Endothelial cell of umbilical vein (primary cell): ENCODE results near the gene LRRFIP2. TPM values are rescaled to one million over a fixed set of nuclear protein-coding genes. Genes with fewer than 3 reads are reported as not detected.

ENCODE experiments used
- BruUV-seq: library from RNA; stranded (reverse); fragments of 400-500 nt; replicated peaks from 2 replicates; lab custom pipeline; 2021; lab: Mats Ljungman, UMichigan
- CTCF ChIA-PET: fragments of 300-600, 350-600 bp; sonication (Branson Sonifier 250); formaldehyde crosslinking; loops from one replicate; lab custom pipeline; 2021; ENCODE audit warnings: antibody characterized with exemption, inconsistent platforms; lab: Charles Lee
- POLR2A ChIA-PET: fragments of 300-600, 350-600 bp; sonication (Branson Sonifier 250); formaldehyde crosslinking; loops from one replicate; lab custom pipeline; 2021; ENCODE audit warnings: antibody characterized with exemption, inconsistent platforms; lab: Charles Lee
- DNase-seq: peaks from one replicate; pipeline ENCODE4 v3.0.0-alpha.2; 2011; ENCODE audit warnings: low read depth, low spot score
- FAIRE-seq: peaks from 2 replicates; lab custom pipeline; 2011; peaks lifted over from hg19 to GRCh38; lab: Jason Lieb, UNC
- H2AFZ ChIP-seq: 2 replicates; pipeline ENCODE4 v1.6.0; 2012; ENCODE audit warnings: low read depth, low read length, control low read depth, inconsistent platforms
- H3K27ac ChIP-seq: 2 replicates; pipeline ENCODE4 v1.5.1; 2011; ENCODE audit warnings: low read depth, mild to moderate bottlenecking, control low read depth, low read length, moderate library complexity; ENCODE audit not compliant: insufficient read depth
- H3K27me3 ChIP-seq, 2 experiments: 2 replicates each; pipeline versions ENCODE4 v1.6.0 to v1.6.1; 2011; ENCODE audit warnings: low read length in 2 of 2, mixed read lengths in 1 of 2; ENCODE audit not compliant: control insufficient read depth in 2 of 2, insufficient read depth in 2 of 2
- H3K36me3 ChIP-seq, 2 experiments: 2 replicates in 1 of 2; 3 replicates in 1 of 2; pipeline ENCODE4 v1.5.1; 2011; ENCODE audit warnings: low read length in 2 of 2, mild to moderate bottlenecking in 1 of 2, moderate library complexity in 1 of 2; ENCODE audit not compliant: control insufficient read depth in 2 of 2, insufficient read depth in 2 of 2; ENCODE audit errors: extremely low read depth in 1 of 2
- H3K4me1 ChIP-seq: 3 replicates; pipeline ENCODE4 v1.5.1; 2011; ENCODE audit warnings: mild to moderate bottlenecking, low read length; ENCODE audit not compliant: control insufficient read depth, insufficient read depth; ENCODE audit errors: extremely low read depth
- H3K4me2 ChIP-seq: 2 replicates; pipeline ENCODE4 v1.6.1; 2011; ENCODE audit warnings: low read length, control low read depth, mixed read lengths; ENCODE audit not compliant: insufficient read depth
- H3K4me3 ChIP-seq, 3 experiments: fragments of 200-600 bp in 1 of 3; sonication (generic), shearing (Covaris generic) in 1 of 3; replicated peaks in 1 of 3; 2 replicates each; pipeline ENCODE4 v1.5.1; 2011 to 2016; ENCODE audit warnings: control low read depth in 3 of 3, low read length in 3 of 3, mild to moderate bottlenecking in 2 of 3, inconsistent platforms in 1 of 3, low read depth in 1 of 3, moderate library complexity in 1 of 3; ENCODE audit not compliant: insufficient read depth in 1 of 3
- H3K79me2 ChIP-seq: 2 replicates; pipeline ENCODE4 v1.6.0; 2012; ENCODE audit warnings: low read length, inconsistent platforms; ENCODE audit not compliant: control insufficient read depth, insufficient read depth
- H3K9ac ChIP-seq: replicated peaks from 2 replicates; pipeline ENCODE3; 2011; ENCODE audit warnings: low read length, control low read depth; ENCODE audit not compliant: insufficient read depth; ENCODE audit errors: extremely low read depth
- H3K9me1 ChIP-seq: replicated peaks from 3 replicates; pipeline ENCODE4 v1.6.0; 2011; ENCODE audit warnings: mild to moderate bottlenecking, low read length; ENCODE audit not compliant: control insufficient read depth, insufficient read depth; ENCODE audit errors: extremely low read depth
- H3K9me3 ChIP-seq: replicated peaks from 2 replicates; pipeline ENCODE4 v1.5.1; 2012; ENCODE audit warnings: low read length, inconsistent platforms; ENCODE audit not compliant: control insufficient read depth, insufficient read depth
- H4K20me1 ChIP-seq: replicated peaks from 2 replicates; pipeline ENCODE3; 2011; ENCODE audit warnings: mild to moderate bottlenecking, low read length; ENCODE audit not compliant: control insufficient read depth, insufficient read depth; ENCODE audit errors: extremely low read depth
- CTCF ChIP-seq, 2 donors: IDR thresholded peaks; 1 replicate in 1 of 2; 2 replicates in 1 of 2; pipeline ENCODE4 v1.5.1; 2011; ENCODE audit warnings: low read length in 2 of 2, mild to moderate bottlenecking in 2 of 2, moderate library complexity in 2 of 2, control low read depth in 1 of 2, inconsistent platforms in 1 of 2, low read depth in 1 of 2; ENCODE audit not compliant: insufficient read depth in 1 of 2; ENCODE audit errors: extremely low read depth in 1 of 2
- EZH2 ChIP-seq: IDR thresholded peaks from 2 replicates; pipeline ENCODE4 v1.6.1; 2012; ENCODE audit warnings: borderline replicate concordance, low read depth, mild to moderate bottlenecking, moderate library complexity, low read length, inconsistent platforms; ENCODE audit not compliant: severe bottlenecking
- FOS ChIP-seq: IDR thresholded peaks from 2 replicates; pipeline ENCODE4 v1.6.1; 2011; ENCODE audit warnings: mild to moderate bottlenecking, low read length, moderate library complexity, borderline replicate concordance; ENCODE audit not compliant: insufficient read depth
- GATA2 ChIP-seq: IDR thresholded peaks from 2 replicates; pipeline ENCODE4 v1.7.0; 2011; ENCODE audit warnings: low read depth, mild to moderate bottlenecking, moderate library complexity, mixed read lengths, low read length; ENCODE audit not compliant: insufficient read length, insufficient read depth
- JUN ChIP-seq: IDR thresholded peaks from 2 replicates; pipeline ENCODE4 v1.6.1; 2011; ENCODE audit warnings: borderline replicate concordance, low read depth; ENCODE audit not compliant: insufficient read length, insufficient read depth
- MAX ChIP-seq: IDR thresholded peaks from 2 replicates; pipeline ENCODE4 v1.6.1; 2011; ENCODE audit not compliant: insufficient read depth, insufficient read length
- MYC ChIP-seq: IDR thresholded peaks from one replicate; pipeline ENCODE4 v1.6.1; 2011; ENCODE audit warnings: mild to moderate bottlenecking, low read depth, low read length
- POLR2A ChIP-seq: IDR thresholded peaks from 2 replicates; pipeline ENCODE4 v1.6.1; 2012; ENCODE audit warnings: low read depth, mild to moderate bottlenecking, control low read depth, low read length
- POLR2AphosphoS5 ChIP-seq: IDR thresholded peaks from 2 replicates; pipeline ENCODE4 v1.6.1; 2012; ENCODE audit warnings: low read depth, mild to moderate bottlenecking, control low read depth, low read length, moderate library complexity; ENCODE audit not compliant: insufficient read depth
- dilution Hi-C: fragments of 300-500 bp; cut with MboI; formaldehyde crosslinking; loops from one replicate; pipeline ENCODE4 v1.15.0; 2019; ENCODE audit warnings: low sequenced_read_pairs; ENCODE audit not compliant: extremely low pct_ligation_motif_present
- intact Hi-C: fragments of 100-400 bp; cut with micrococcal nuclease; formaldehyde crosslinking; loops from one replicate; pipeline ENCODE4 v1.10.0; 2022
- polyA plus RNA-seq, 4 experiments: library from polyadenylated mRNA; depleted of rRNA in 3 of 4; stranded (reverse) in 3 of 4; unstranded in 1 of 4; fragments of >200 nt; gene quantifications; 2 replicates each; pipeline versions ENCODE4 v1.2.1 to v1.2.3, GENCODE V29; 2011 to 2012; ENCODE audit warnings: missing spikeins in 1 of 4
- total RNA-seq: library from RNA; stranded (reverse); gene quantifications from 2 replicates; pipeline ENCODE4 v1.2.3, GENCODE V29; 2021

LRRFIP2 gene
- total and polyA plus RNA-seq, 2 donors (not counting 3 experiments of a cell fraction or from before 2014, with no cell fraction given) = 20.8 to 78.9 TPM

GRCh38 chr3:37096975-37097374 lies 77.4 kb downstream of the LRRFIP2 start:
- peak overlapping the region; percentile 55 for H3K27ac ChIP-seq
- H3K4me1 ChIP-seq = peaks cover 37% of the 10 kb centered on the region
- H3K79me2 ChIP-seq = peaks cover 5% of the 10 kb centered on the region
- ChIA-PET POLR2A (no interaction called here), CTCF (interaction anchor here (0.6 to 1.0 kb wide), 4 partner anchors 18 to 77 kb away, joined by 3 to 5 read pairs (median 4); partner anchors contain the start of gene LRRFIP2)
- no TSS peak for BruUV-seq
- TF ChIP-seq EZH2 (no peak), JUN (no peak), FOS (no peak), MYC (no peak), GATA2 (no peak)
- intact Hi-C loops (loop anchor here (1.0 to 5.0 kb wide), 2 partner anchors 18 to 35 kb away; no protein-coding TSS in a partner anchor), dilution Hi-C loops (no loop called here)
- no peak overlapping the region for H3K4me3 ChIP-seq
- no peak overlapping the region for H2AFZ ChIP-seq
- DNase-seq (peak; percentile 30), FAIRE-seq (peak; percentile 38)
- H4K20me1 ChIP-seq = no peaks in the 10 kb centered on the region
- no peaks in the 10 kb centered on the region for H3K9me1 ChIP-seq
- peaks cover 0 to 2% of the 10 kb centered on the region in 2 experiments for H3K36me3 ChIP-seq
- H3K9me3 ChIP-seq = no peaks in the 10 kb centered on the region
- H3K27me3 ChIP-seq = no peaks in the 10 kb centered on the region
- peak overlapping the region; percentile 54 for H3K4me2 ChIP-seq
- peak overlapping the region; percentile 48 for H3K9ac ChIP-seq

GRCh38 chr3:37096288-37096687 lies 78.1 kb downstream of the LRRFIP2 start:
- Histone ChIP-seq H3K9me3 (no peaks in the 10 kb centered on the region), H4K20me1 (no peaks in the 10 kb centered on the region), H3K79me2 (peaks cover 5% of the 10 kb centered on the region), H3K4me1 (peaks cover 37% of the 10 kb centered on the region), H3K9me1 (no peaks in the 10 kb centered on the region), H2AFZ (no peak overlapping the region), H3K9ac (peak overlapping the region; percentile 48), H3K36me3 (peaks cover 0 to 2% of the 10 kb centered on the region in 2 experiments), H3K27ac (peak overlapping the region; percentile 55), H3K4me3 (no peak overlapping the region), H3K4me2 (peak overlapping the region; percentile 54), H3K27me3 (no peaks in the 10 kb centered on the region)
- dilution Hi-C loops (no loop called here), intact Hi-C loops (loop anchor here (1.0 to 5.0 kb wide), 2 partner anchors 19 to 36 kb away; no protein-coding TSS in a partner anchor)
- POLR2A ChIA-PET = no interaction called here
- no peak for TF ChIP-seq MYC
- TF ChIP-seq GATA2 = peak; percentile 62
- TF ChIP-seq EZH2 = no peak
- no peak for TF ChIP-seq MAX
- peak; percentile 41 for TF ChIP-seq FOS
- TF ChIP-seq JUN = peak; percentile 67
- TF ChIP-seq POLR2AphosphoS5 = peak; percentile 52
- TF ChIP-seq POLR2A = no peak
- no peak for TF ChIP-seq CTCF (IDR thresholded peaks at IDR 0.05; ENCODE audit: extremely low read depth in 1 of 2, insufficient read depth in 1 of 2, low read depth in 1 of 2, low read length in 2 of 2)
- peak; percentile 49 for FAIRE-seq
- CTCF ChIA-PET = interaction anchor here (0.6 kb wide), 1 partner anchor 18 kb away, joined by 3 read pairs; no protein-coding TSS in a partner anchor
- BruUV-seq = no TSS peak
- peak; percentile 76 for DNase-seq
